Activated CD4-positive, alpha-beta T cell treated with anti-CD3 and anti-CD28 coated beads for 48 hours (primary cell): ENCODE data around the gene CLINT1.
A peak's percentile ranks its signal among the peaks of the same experiment; 100 is the strongest.
"Not testable (repeated sequence)": the region's sequence is repeated elsewhere in the genome, so short reads cannot be mapped to it uniquely, and the experiment has no call there.

Experiments
- DNase-seq: peaks from one replicate; pipeline ENCODE4 v3.0.0-alpha.2; 2020

The CLINT1 gene

DNA sequence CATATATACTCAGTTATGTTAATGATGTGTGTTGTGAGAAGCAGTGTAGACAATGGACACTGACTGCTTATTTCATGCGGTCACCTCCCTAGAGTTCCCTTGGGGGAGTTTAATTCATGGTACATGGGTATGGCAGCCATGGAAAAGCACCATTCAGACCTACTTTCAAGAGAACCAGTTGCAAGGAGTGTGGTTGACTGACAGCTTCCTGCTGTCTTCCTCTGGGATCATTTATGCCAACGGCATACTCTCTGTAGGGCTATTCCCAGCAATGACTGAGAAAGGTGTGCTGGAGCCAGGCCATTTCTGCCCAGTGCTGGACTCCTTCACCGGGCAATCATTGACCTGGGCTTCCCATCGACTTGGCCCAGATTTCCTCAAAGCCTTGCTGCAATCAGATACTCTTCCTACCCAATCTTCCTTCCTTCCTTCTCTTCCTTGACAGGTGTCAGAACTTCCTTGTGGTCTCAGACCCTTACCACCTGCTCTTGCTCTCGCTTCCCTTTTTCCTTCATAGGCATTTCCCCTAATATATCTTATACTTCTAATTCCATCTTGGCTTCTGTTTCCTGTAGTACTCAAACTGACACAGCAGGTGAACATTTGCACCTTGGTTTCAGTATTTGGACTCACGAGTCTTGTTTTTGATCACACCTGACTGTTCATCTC, 3.4 kb upstream of the CLINT1 start:
- DNase-seq = no peak

GRCh38 chr5:157860898-157861890, 2.2 kb upstream of the CLINT1 start:
- DNase-seq = peak; percentile 36

DNA sequence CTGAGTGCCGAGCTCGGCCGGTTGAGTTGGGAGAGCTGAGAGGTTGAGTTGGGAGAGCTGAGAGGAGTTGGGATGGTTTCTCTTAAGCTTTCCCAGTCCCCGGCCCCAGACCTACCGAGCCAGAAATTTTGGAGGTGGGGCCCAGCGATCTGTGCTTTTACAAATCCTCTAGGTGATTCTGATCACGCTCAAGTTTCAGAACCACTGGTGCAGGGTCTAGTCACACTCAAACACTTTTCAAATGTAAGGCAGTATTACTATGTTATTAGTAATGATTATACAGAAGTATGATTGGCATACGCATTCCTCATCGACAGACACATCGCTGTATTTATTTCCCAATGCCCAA, 256 bp upstream of the CLINT1 start:
- DNase-seq = no peak

DNA sequence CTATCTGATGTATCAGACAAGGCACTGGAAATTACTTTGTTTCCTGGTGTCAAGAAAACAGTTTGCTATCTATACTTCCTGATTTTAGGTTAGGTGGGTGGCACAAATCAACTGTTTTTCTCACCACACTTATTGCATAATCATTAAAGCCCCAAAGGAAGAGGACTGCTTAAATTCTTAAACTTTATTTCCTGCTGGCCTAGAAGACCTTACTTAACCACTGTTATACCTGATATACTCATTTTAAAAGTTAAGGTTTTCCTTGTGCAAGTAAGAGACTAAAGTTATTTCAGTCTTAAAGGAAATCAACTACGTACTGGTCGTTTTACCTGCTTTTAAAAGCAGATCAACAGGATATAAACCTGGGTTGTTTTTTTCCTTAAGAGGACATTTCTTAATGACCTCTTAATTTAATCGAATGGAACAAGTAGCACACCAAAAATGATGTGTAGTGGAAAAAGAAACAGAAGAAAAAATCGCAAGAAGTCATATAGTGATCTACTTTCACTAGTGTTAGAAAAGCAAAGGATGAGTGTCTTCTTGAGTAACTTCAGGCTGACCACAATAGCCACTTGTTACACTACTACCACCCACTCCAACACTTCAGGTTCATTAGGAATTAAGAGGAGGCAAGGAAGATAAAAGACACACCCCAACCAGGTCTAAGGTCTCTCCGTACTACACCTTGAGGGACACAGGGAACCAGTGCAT, 974 bp downstream of the CLINT1 start:
- DNase-seq = peak; percentile 15

- DNase-seq = peak; percentile 26
These were observed 3.4 kb downstream of the CLINT1 start for GRCh38 chr5:157855404-157855994.

- DNase-seq = not testable (repeated sequence)
These were observed 5.6 kb downstream of the CLINT1 start for GRCh38 chr5:157853365-157853764.

DNA sequence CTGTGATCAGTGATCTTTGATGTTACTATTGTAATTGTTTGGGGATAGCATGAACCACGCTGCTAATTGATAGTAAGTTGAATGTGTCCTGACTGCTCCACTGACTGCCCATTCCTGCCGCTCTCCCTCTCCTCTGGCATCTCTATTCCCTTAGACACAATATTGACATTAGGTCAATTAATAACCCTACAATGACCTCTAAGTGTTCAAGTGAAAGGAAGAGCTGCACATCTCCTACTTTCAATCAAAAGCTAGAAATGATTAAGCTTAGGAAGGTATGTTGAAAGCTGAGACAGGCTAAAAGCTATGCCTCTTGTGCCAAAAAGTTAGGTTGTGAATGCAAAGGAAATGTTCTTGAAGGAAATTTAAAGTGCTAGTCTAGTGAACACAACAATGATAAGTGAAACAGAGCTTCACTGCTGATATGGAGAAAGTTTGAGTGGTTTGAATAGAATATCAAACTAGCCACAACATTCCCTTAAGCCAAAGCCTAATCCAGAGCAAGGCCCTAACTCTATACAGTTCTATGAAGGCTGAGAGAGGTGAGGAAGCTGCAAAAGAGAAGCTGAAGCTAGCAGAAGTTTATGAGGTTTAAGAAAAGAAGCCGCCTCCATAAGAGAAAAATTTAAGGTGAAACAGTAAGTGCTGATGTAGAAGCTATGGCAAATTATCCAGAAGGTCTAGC, 12.9 kb downstream of the CLINT1 start:
- DNase-seq = no peak

- no peak for DNase-seq
These were observed 16.2 kb downstream of the CLINT1 start for GRCh38 chr5:157842787-157843186.

GRCh38 chr5:157842185-157842584, 16.8 kb downstream of the CLINT1 start:
- no peak for DNase-seq

DNA sequence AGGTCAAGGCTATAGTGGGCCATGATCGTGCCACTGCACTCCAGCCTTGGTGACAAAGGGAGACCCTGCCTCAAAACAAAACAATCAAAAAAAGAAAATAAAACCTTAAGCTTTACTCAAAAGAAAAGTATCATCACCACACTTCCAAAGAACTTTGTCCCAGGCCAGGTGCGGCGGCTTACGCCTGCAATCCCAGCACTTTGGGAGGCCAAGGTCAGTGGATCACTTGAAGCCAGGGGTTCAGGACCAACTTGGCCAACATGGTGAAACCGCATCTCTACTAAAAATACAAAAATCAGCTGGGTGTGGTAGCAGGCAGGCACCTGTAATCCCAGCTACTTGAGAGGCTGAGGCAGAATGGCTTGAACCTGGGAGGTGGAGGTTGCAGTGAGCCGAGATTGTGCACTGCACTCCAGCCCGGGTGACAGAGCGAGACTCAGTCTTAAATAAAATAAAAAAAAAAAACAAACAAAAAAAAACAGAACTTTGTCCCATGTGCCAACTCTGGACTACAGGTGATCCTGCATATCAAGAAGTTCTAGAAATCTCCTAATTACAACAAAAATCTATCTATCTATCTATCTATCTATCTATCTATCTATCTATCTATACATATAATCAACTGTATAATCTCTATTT, 19.7 kb downstream of the CLINT1 start:
- no peak for DNase-seq

- DNase-seq = no peak
These were observed 22.7 kb downstream of the CLINT1 start for GRCh38 chr5:157836121-157836753.

DNA sequence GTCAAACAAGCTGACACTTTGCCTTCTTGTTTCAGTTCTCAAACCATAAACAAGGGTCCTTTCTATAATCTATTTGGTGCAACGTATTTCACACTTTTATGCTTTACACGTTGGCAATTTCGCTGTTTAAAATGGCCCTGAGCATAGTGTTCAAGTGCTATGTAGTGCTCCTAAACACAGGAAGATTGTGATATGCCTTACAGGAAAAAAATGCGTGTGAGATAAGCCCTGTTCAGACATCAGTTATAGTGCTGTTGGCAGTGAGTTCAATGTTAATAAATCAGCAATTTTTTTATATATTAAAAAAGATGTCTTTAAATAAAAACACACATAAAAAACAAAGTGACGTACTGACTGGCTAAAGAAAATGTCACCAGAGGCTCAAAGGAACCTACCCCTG, 23.9 kb downstream of the CLINT1 start:
- no peak for DNase-seq

DNA sequence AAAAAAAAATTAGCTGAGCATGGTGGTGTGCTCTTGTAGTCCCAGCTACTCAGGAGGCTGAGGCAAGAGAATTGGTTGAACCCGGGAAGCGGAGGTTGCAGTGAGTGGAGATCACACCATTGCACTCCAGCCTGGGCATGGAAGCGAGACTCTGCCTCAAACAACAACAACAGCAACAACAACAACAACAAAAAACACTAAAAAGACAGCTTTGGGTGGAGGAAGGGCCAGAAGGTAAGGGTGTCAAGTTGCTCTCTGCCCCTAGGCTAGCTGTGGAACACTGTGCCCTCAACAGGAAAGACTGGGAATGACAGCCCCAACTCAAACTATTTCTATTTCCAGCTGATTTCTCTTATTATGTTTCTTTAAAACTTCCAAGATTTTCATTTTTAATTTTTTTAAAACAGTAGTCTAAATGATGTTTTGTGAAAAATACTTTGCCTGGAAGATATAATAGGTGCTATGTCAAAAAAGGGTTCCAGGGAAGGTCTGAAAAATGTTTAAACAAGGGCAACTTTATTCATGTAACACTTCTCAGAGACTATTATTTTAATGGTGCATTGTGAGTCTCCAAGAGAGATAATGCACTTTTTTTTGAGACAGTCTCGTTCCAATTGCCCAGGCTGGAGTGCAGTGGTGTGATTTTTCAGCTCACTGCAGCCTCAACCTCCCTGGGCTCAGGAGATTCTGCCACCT, 29.9 kb downstream of the CLINT1 start:
- DNase-seq = no peak

DNA sequence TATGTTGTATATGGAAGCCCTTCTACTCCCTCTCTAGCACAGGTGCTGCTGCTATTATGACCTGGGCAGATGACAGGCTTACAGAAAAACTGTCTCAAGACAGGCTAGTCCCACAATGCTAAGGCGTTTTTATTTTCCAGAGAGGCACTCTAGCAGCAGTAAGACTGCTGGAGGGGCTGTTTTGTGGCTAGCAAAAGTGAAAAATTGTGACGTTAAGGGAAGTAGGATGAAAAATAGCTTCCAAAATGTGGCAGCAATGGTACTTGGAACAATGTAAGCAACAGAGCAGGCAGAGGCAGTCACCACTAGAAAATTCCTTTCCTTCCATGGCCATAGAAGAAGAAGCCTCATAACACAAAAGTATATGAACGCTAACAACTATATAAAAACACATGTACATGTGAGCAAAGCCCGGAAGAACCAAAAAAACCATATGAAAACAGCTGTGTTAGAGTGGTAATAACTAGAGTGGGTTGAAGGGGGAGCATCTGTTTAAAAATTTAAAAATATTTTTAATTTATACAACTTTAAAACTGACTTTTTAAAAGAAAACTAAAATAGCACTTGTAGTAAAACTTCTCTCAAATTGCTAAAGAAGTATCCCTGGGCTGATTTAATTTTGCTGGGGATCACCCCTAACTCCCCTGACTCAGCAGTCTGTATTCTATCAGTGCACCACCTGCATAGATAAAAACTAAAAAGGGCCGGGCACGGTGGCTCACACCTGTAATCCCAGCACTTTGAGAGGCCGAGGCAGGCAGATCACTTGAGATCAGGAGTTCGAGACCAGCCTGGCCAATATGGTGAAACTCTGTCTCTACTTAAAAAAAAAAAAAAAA, 30.6 kb downstream of the CLINT1 start:
- DNase-seq = no peak

DNA sequence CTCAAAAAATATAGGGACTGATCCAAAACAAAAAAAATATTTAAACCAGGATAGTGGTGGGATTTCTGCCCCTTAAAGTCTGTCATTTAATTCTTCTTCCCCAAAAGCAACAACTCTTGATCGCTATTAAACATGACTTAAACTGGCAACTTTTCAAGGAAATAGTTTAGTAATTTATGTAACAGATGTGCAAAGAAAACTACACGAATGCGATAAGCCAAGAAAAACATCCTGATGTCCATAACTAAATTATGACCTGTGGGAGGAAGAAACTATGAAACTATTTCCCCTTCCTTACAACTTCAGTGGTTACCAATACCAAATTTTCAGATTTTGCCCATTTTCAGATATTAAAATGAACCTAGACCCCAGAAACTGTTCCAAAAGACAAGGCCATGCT, 31.5 kb downstream of the CLINT1 start:
- no peak for DNase-seq

GRCh38 chr5:157823655-157824054, 35.3 kb downstream of the CLINT1 start:
- DNase-seq = no peak

- peak; percentile 21 for DNase-seq
These were observed 36.9 kb downstream of the CLINT1 start for GRCh38 chr5:157821822-157822622.

- DNase-seq = no peak
These were observed 37.5 kb downstream of the CLINT1 start for GRCh38 chr5:157821405-157821804.
